Vagina (tissue), 2 donors: ENCODE measurements around the gene GK.

Experiments
- CTCF ChIP-seq, 3 experiments: fragments of 450-650 bp in 2 of 3; fragments of 200-600 bp in 1 of 3; sonication (generic) in 1 of 3; IDR thresholded peaks; one replicate each; pipeline ENCODE4 v1.5.1; 2017 to 2019; ENCODE audit warnings: antibody characterized with exemption in 3 of 3, mild to moderate bottlenecking in 2 of 3, moderate library complexity in 2 of 3
- POLR2A ChIP-seq, 2 donors: fragments of 450-650 bp; IDR thresholded peaks; one replicate each; pipeline ENCODE4 v1.6.1; 2017; ENCODE audit warnings: antibody characterized with exemption in 2 of 2, mild to moderate bottlenecking in 2 of 2, moderate library complexity in 2 of 2
- POLR2AphosphoS5 ChIP-seq, 2 donors: sonication (generic); formaldehyde crosslinking; IDR thresholded peaks; one replicate each; pipeline ENCODE4 v1.9.0; 2017; ENCODE audit warnings: antibody characterized with exemption in 2 of 2, mild to moderate bottlenecking in 2 of 2, low read depth in 1 of 2; ENCODE audit not compliant: insufficient read depth in 1 of 2

GRCh38 chrX:30690330-30690729 lies 37.1 kb downstream of the GK start:
- TF ChIP-seq CTCF (IDR thresholded peaks at IDR 0.05) (no peak), POLR2A (IDR thresholded peaks at IDR 0.05) (no peak), POLR2AphosphoS5 (IDR thresholded peaks at IDR 0.05; ENCODE audit: insufficient read depth in 1 of 2, low read depth in 1 of 2) (no peak)
